Mesenchymal stem cell (in vitro differentiated cells and primary cell): ENCODE data around the gene NECAB2.

Source experiments
- DNase-seq: peaks from one replicate; pipeline ENCODE4 v3.0.0-alpha.2; 2013
- H2AFZ ChIP-seq: one replicate; pipeline ENCODE4 v1.6.1; 2013; ENCODE audit warnings: low read depth, mild to moderate bottlenecking, control low read depth, inconsistent platforms, low read length, moderate library complexity
- H2AK5ac ChIP-seq: 2 replicates; pipeline ENCODE4 v1.6.1; 2013; ENCODE audit warnings: low read length, moderate library complexity, mild to moderate bottlenecking, inconsistent platforms; ENCODE audit not compliant: severe bottlenecking
- H2BK120ac ChIP-seq: one replicate; pipeline ENCODE4 v1.6.1; 2013; ENCODE audit warnings: low read depth, mild to moderate bottlenecking, inconsistent platforms, low read length, moderate library complexity
- H2BK12ac ChIP-seq, 2 experiments: one replicate each; pipeline ENCODE4 v1.6.1; 2013; ENCODE audit warnings: inconsistent platforms in 2 of 2, low read length in 2 of 2, mild to moderate bottlenecking in 2 of 2, moderate library complexity in 2 of 2, control low read depth in 1 of 2
- H2BK15ac ChIP-seq: one replicate; pipeline ENCODE4 v1.6.1; 2013; ENCODE audit warnings: mild to moderate bottlenecking, low read depth, inconsistent platforms; ENCODE audit not compliant: poor library complexity, severe bottlenecking
- H2BK5ac ChIP-seq: 2 replicates; pipeline ENCODE4 v1.6.1; 2013; ENCODE audit warnings: low read depth, mild to moderate bottlenecking, low read length, control low read depth, inconsistent platforms; ENCODE audit not compliant: poor library complexity, severe bottlenecking
- H3K14ac ChIP-seq, 2 experiments: one replicate each; pipeline ENCODE4 v1.6.1; 2013; ENCODE audit warnings: inconsistent platforms in 2 of 2, low read length in 2 of 2, control low read depth in 1 of 2, mild to moderate bottlenecking in 1 of 2, moderate library complexity in 1 of 2
- H3K18ac ChIP-seq, 2 experiments: one replicate each; pipeline ENCODE4 v1.6.1; 2013; ENCODE audit warnings: inconsistent platforms in 2 of 2, low read length in 2 of 2, control low read depth in 1 of 2, low read depth in 1 of 2, mild to moderate bottlenecking in 1 of 2
- H3K23ac ChIP-seq, 2 experiments: one replicate each; pipeline ENCODE4 v1.6.1; 2013; ENCODE audit warnings: inconsistent platforms in 2 of 2, low read length in 2 of 2, mild to moderate bottlenecking in 2 of 2, moderate library complexity in 2 of 2, control low read depth in 1 of 2
- H3K27ac ChIP-seq: 2 replicates; pipeline ENCODE4 v1.5.1; 2013; ENCODE audit warnings: mild to moderate bottlenecking, moderate library complexity, low read length, control low read depth, inconsistent platforms; ENCODE audit not compliant: poor library complexity, severe bottlenecking
- H3K27me3 ChIP-seq, 2 experiments: 2 replicates each; pipeline versions ENCODE4 v1.6.1 to v1.7.0; 2013; ENCODE audit warnings: low read length in 2 of 2, mild to moderate bottlenecking in 2 of 2, moderate library complexity in 2 of 2, control low read depth in 1 of 2, inconsistent platforms in 1 of 2; ENCODE audit not compliant: control insufficient read depth in 1 of 2, insufficient read depth in 1 of 2
- H3K36me3 ChIP-seq, 2 experiments: 2 replicates each; pipeline versions ENCODE4 v1.6.1 to v1.7.0; 2013; ENCODE audit warnings: low read length in 2 of 2, control low read depth in 1 of 2, inconsistent platforms in 1 of 2, low read depth in 1 of 2, mild to moderate bottlenecking in 1 of 2; ENCODE audit not compliant: insufficient read depth in 2 of 2, control insufficient read depth in 1 of 2
- H3K4ac ChIP-seq, 2 experiments: one replicate each; pipeline ENCODE4 v1.6.1; 2013; ENCODE audit warnings: inconsistent platforms in 2 of 2, low read length in 2 of 2, mild to moderate bottlenecking in 2 of 2, moderate library complexity in 2 of 2, control low read depth in 1 of 2, low read depth in 1 of 2
- H3K4me1 ChIP-seq: 2 replicates; pipeline ENCODE4 v1.6.1; 2013; ENCODE audit warnings: low read depth, low read length, control low read depth; ENCODE audit not compliant: control insufficient read depth, insufficient read depth
- H3K4me2 ChIP-seq: 2 replicates; pipeline ENCODE4 v1.6.1; 2013; ENCODE audit warnings: low read length, mild to moderate bottlenecking, inconsistent platforms; ENCODE audit not compliant: poor library complexity, severe bottlenecking
- H3K4me3 ChIP-seq, 2 experiments: 2 replicates each; pipeline versions ENCODE4 v1.5.1 to v1.7.0; 2013; ENCODE audit warnings: low read length in 2 of 2, mild to moderate bottlenecking in 2 of 2, control low read depth in 1 of 2, low read depth in 1 of 2; ENCODE audit not compliant: insufficient read depth in 1 of 2
- H3K79me1 ChIP-seq: replicated peaks from 2 replicates; pipeline ENCODE4 v1.6.1; 2013; ENCODE audit warnings: mild to moderate bottlenecking, control low read depth, low read length, inconsistent platforms; ENCODE audit not compliant: poor library complexity, severe bottlenecking
- H3K9ac ChIP-seq: 2 replicates; pipeline ENCODE4 v1.7.0; 2013; ENCODE audit warnings: mild to moderate bottlenecking, low read length, moderate library complexity
- H3K9me3 ChIP-seq: 2 replicates; pipeline ENCODE4 v1.7.0; 2013; ENCODE audit warnings: mild to moderate bottlenecking, low read length; ENCODE audit not compliant: control insufficient read depth
- H4K8ac ChIP-seq: one replicate; pipeline ENCODE4 v1.6.1; 2013; ENCODE audit warnings: inconsistent platforms, mild to moderate bottlenecking, low read length, moderate library complexity
- H4K91ac ChIP-seq: one replicate; pipeline ENCODE4 v1.6.1; 2013; ENCODE audit warnings: mild to moderate bottlenecking, low read length, inconsistent platforms
- WGBS: methylation state at CpG from one replicate; pipeline ENCODE4 v1.1.7; 2013; ENCODE audit warnings: mixed read lengths; 5-methylcytosine and 5-hydroxymethylcytosine counted together

Gene NECAB2

DNA sequence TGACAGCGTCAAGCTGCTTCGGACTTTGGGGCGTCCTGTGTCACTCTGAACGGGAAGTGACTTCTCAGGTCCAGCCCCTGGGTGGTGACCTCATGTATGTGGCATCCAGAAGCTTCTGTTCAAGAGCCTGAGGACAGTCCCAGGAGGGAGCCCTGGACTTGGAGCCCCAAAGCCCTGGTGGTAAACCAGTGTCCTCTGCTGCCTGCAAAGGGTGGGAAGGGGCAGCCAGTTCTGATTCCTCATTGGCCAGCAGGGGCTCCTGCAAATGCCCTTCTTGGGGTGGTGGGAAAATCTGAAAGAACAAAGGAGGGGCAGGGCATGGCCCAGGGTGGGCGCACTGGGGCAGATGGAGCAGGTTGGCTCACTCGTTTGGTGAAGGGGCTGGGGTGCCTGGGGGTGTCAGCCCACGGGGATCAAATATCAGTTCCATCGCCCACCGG is 13.4 kb upstream of the NECAB2 start:
- peak overlapping the region in 1 of 2 experiments; percentile 18 for H3K23ac ChIP-seq
- H4K91ac ChIP-seq = no peak overlapping the region
- H2BK12ac ChIP-seq = peak overlapping the region in 1 of 2 experiments; percentile 26
- H3K27me3 ChIP-seq = no peaks in the 10 kb centered on the region
- peak overlapping the region; percentile 17 for H3K4me2 ChIP-seq
- no peak overlapping the region for H2AFZ ChIP-seq
- 36% methylated on average over 6 of the region's 9 CpGs for WGBS
- peaks cover 6% of the 10 kb centered on the region for H3K79me1 ChIP-seq
- peak overlapping the region in 1 of 2 experiments; percentile 38 for H3K4ac ChIP-seq
- no peak overlapping the region for H2BK15ac ChIP-seq
- H2BK5ac ChIP-seq = no peak overlapping the region
- H2BK120ac ChIP-seq = no peak overlapping the region
- H3K9me3 ChIP-seq = no peaks in the 10 kb centered on the region
- H3K4me1 ChIP-seq = peaks cover 25% of the 10 kb centered on the region
- peak overlapping the region; percentile 18 for H2AK5ac ChIP-seq
- H3K27ac ChIP-seq = no peak overlapping the region
- H3K18ac ChIP-seq = peak overlapping the region; percentile 7 to 77
- DNase-seq = peak; percentile 83
- H4K8ac ChIP-seq = no peak overlapping the region
- peak overlapping the region; percentile 96 for H3K9ac ChIP-seq
- H3K36me3 ChIP-seq = peaks cover 13 to 16% of the 10 kb centered on the region in 2 experiments
- peak overlapping the region in 1 of 2 experiments; percentile 88 for H3K4me3 ChIP-seq
- peak overlapping the region in 1 of 2 experiments; percentile 57 for H3K14ac ChIP-seq

DNA sequence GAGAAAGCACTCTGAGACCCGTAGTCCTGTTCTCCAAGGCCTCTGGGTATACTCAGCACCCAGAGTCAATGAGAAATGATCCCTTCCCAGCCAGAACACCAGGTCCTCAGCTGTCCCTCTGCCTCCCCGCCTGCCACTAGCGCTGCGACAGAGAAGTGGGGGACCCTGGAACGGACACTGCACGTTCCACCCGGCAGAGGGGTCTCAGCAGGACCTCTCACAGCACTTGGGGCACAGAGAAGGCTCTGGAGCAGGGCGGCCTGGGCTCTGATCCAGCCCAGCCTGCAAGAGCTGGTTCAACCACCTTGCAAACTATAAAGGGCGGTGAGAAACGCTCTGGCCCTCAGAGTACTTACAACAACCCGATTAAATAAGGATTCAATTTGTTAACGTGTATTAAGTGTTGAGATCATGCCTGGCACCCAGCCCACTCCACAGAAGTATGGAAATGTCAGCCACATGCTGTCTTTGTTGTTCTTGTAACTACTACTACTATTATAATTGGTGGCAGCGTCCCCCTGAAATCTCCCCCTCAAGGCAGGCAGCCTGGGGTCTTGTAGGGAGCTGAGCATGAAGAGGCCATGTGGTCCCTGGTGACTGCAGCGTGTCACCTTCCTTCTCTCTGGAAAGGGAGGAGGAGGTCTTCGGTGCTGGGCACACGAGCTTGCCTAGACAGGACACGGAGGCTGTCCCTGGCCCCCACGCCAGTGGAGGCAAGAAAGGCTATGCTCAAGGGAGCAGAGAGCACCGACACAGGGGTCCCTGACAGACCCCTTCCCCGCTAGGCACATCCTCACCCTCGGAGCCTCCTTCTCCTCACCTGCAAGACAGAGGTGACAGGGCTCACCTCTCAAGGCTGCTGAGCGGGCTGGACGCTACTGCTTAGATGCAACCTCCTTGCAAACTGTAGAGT is 12.6 kb upstream of the NECAB2 start:
- Histone ChIP-seq H2BK5ac (no peak overlapping the region), H2BK15ac (no peak overlapping the region)

DNA sequence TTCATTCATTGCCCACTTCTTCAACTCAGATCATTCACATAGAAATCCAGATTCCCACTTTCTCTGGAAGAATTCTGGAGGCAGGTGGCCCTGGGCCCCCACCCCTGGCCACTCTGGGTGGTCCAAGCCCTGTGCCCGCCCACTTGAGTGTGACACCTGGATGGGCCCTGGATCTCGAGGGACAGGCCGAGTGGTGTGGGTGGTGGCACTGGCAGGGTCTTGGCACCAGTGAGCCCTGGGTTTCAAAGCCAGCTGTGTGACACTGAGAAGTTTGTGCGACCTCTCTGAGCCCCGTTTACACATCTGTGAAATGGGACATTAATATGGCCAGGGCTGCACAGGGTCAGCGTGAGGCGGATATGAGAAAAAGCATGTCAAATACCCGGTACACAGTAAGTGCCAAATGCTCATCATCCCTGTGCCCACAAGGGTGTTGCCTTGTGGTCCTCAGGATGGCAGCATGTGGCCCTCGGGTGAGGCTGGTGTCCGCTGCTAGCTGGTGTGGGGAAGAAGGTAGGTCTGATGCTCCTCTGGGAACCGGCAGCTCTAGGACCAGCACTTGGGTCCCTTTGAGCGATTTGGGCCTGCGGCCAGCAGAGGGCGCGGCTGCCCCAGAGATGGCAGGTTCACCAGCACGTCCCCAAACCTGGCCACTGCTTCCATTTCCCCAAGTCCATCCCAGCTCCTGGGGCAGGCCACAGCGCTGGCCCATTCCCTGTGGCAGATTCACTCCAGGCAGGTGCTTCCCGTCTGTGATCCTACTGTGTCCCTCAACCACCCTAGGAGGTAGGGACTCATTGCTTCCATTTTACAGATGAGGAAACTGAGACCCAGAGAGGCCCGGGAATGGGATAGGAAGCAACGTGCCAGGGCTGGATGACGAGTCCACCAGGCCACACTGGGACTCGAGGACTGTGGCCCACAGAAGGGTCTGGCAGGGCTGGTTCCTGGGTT is 11.4 kb upstream of the NECAB2 start:
- Histone ChIP-seq H3K23ac (no peak overlapping the region), H3K9ac (no peak overlapping the region), H3K27ac (no peak overlapping the region), H4K91ac (no peak overlapping the region), H3K4ac (no peak overlapping the region), H3K27me3 (no peaks in the 10 kb centered on the region), H3K36me3 (peaks cover 30 to 37% of the 10 kb centered on the region in 2 experiments), H3K14ac (no peak overlapping the region), H3K4me1 (peaks cover 25% of the 10 kb centered on the region), H2BK15ac (no peak overlapping the region), H3K4me2 (no peak overlapping the region), H2BK5ac (no peak overlapping the region), H3K9me3 (no peaks in the 10 kb centered on the region), H2AFZ (no peak overlapping the region), H4K8ac (peak overlapping the region; percentile 67), H3K79me1 (peaks cover 6% of the 10 kb centered on the region), H2BK120ac (no peak overlapping the region), H3K4me3 (no peak overlapping the region), H2BK12ac (peak overlapping the region in 1 of 2 experiments; percentile 76), H3K18ac (no peak overlapping the region), H2AK5ac (no peak overlapping the region)
- whole genome bisulfite sequencing = 49% methylated on average over 22 of the region's 22 CpGs
- peak; percentile 73 for DNase-seq

More for the DNA sequence above, 12.6 kb upstream of the NECAB2 start:
- Histone ChIP-seq H3K36me3 (peaks cover 22 to 25% of the 10 kb centered on the region in 2 experiments), H3K27me3 (no peaks in the 10 kb centered on the region), H3K9ac (peak overlapping the region; percentile 96), H3K4ac (no peak overlapping the region), H2AK5ac (no peak overlapping the region), H3K27ac (no peak overlapping the region), H2AFZ (no peak overlapping the region), H3K9me3 (no peaks in the 10 kb centered on the region), H3K79me1 (peaks cover 6% of the 10 kb centered on the region), H2BK12ac (peak overlapping the region in 1 of 2 experiments; percentile 7), H3K23ac (peak overlapping the region in 1 of 2 experiments; percentile 32), H4K91ac (no peak overlapping the region), H3K14ac (peak overlapping the region in 1 of 2 experiments; percentile 22), H3K4me3 (no peak overlapping the region), H2BK120ac (no peak overlapping the region), H3K4me2 (no peak overlapping the region), H3K18ac (peak overlapping the region in 1 of 2 experiments; percentile 77), H4K8ac (no peak overlapping the region), H3K4me1 (peaks cover 25% of the 10 kb centered on the region)
- 83% methylated on average over 20 of the region's 23 CpGs for whole genome bisulfite sequencing
- DNase-seq = peak; percentile 15
